K562 (cell line): ENCODE data around the gene ANKRD11. TPM values are rescaled to one million over a fixed set of nuclear protein-coding genes. Genes with fewer than 3 reads are reported as not detected.

Experiments
- ATAC-seq: fragments of 200-7000 bp; cut with Tn5 transposase; 3 replicates; pipeline ENCODE4 v1.9.1; 2020; ENCODE audit warnings: moderate library complexity
- BruUV-seq: library from RNA; stranded (reverse); fragments of 400-500 nt; replicated peaks from 2 replicates; lab custom pipeline; 2021; lab: Mats Ljungman, UMichigan
- CTCF ChIA-PET: fragments of 300-600 bp; formaldehyde crosslinking; extraction: SDS; loops from one replicate; lab custom pipeline; 2021; ENCODE audit warnings: low intra/inter-chr PET ratio; lab: Yijun Ruan, JAX
- POLR2A ChIA-PET: fragments of 300-600, 350-650 bp; sonication (Branson Sonifier 250); formaldehyde crosslinking; extraction: SDS; loops from one replicate; lab custom pipeline; 2021; ENCODE audit warnings: antibody characterized with exemption, inconsistent platforms; lab: Yijun Ruan, JAX
- DNase-seq, 4 experiments: peaks; one replicate each; pipeline versions ENCODE4 v3.0.0 to v3.0.0-alpha.2; 2011 to 2018; ENCODE audit warnings: low spot score in 3 of 4, mixed read lengths in 3 of 4; ENCODE audit errors: extremely low read depth in 1 of 4
- FAIRE-seq: peaks from 2 replicates; lab custom pipeline; 2011; peaks lifted over from hg19 to GRCh38; lab: Jason Lieb, UNC
- H2AFZ ChIP-seq: 2 replicates; pipeline ENCODE4 v1.6.0; 2011; ENCODE audit warnings: low read depth, low read length, control low read depth, inconsistent platforms
- H3K27ac ChIP-seq: fragments of 200-600 bp; 3 replicates; pipeline ENCODE4 v1.8.0; 2011; ENCODE audit warnings: low read depth, mild to moderate bottlenecking, control low read depth, inconsistent platforms, low read length, moderate library complexity, mixed read lengths; ENCODE audit errors: extremely low read depth
- H3K27me3 ChIP-seq, 2 experiments: fragments of 300-600 bp in 1 of 2; 2 replicates in 1 of 2; 3 replicates in 1 of 2; pipeline versions ENCODE4 v1.6.0 to v1.8.0; 2011; ENCODE audit warnings: inconsistent platforms in 2 of 2, low read length in 2 of 2, mild to moderate bottlenecking in 1 of 2, mixed read lengths in 1 of 2, moderate library complexity in 1 of 2; ENCODE audit not compliant: control insufficient read depth in 2 of 2, insufficient read depth in 2 of 2
- H3K36me3 ChIP-seq: fragments of 300-600 bp; 3 replicates; pipeline ENCODE4 v1.8.0; 2011; ENCODE audit warnings: mild to moderate bottlenecking, low read length, inconsistent platforms; ENCODE audit not compliant: control insufficient read depth, insufficient read depth
- H3K4me1 ChIP-seq, 2 experiments: fragments of 200-600 bp in 1 of 2; replicated peaks in 1 of 2; 2 replicates in 1 of 2; 3 replicates in 1 of 2; pipeline versions ENCODE4 v1.5.1 to v1.8.0; 2011; ENCODE audit warnings: inconsistent platforms in 2 of 2, low read length in 2 of 2, mild to moderate bottlenecking in 1 of 2, mixed read lengths in 1 of 2, moderate library complexity in 1 of 2; ENCODE audit not compliant: control insufficient read depth in 2 of 2, insufficient read depth in 2 of 2
- H3K4me2 ChIP-seq: 2 replicates; pipeline ENCODE4 v1.6.1; 2011; ENCODE audit warnings: low read length, control low read depth, inconsistent platforms, mixed read lengths; ENCODE audit not compliant: insufficient read depth
- H3K4me3 ChIP-seq: fragments of 200-600 bp; sonication (generic), shearing (Covaris generic); 2 replicates; pipeline ENCODE4 v1.5.1; 2016; ENCODE audit warnings: control low read depth, inconsistent platforms
- H3K79me2 ChIP-seq: fragments of 200-600 bp; 3 replicates; pipeline ENCODE4 v1.8.0; 2011; ENCODE audit warnings: low read length, inconsistent platforms; ENCODE audit not compliant: control insufficient read depth, insufficient read depth
- H3K9ac ChIP-seq, 2 experiments: 2 replicates each; pipeline versions ENCODE4 v1.6.0 to v1.6.1; 2011; ENCODE audit warnings: low read depth in 2 of 2, low read length in 2 of 2, control low read depth in 1 of 2, inconsistent platforms in 1 of 2, mild to moderate bottlenecking in 1 of 2, mixed read lengths in 1 of 2; ENCODE audit not compliant: insufficient read depth in 1 of 2
- H3K9me1 ChIP-seq: one replicate; pipeline ENCODE4 v1.6.0; 2011; ENCODE audit warnings: inconsistent platforms, mild to moderate bottlenecking, low read length, moderate library complexity; ENCODE audit not compliant: control insufficient read depth, insufficient read depth
- H3K9me3 ChIP-seq: replicated peaks from 2 replicates; pipeline ENCODE4 v1.5.1; 2011; ENCODE audit warnings: low read depth, low read length, inconsistent platforms; ENCODE audit not compliant: control insufficient read depth, insufficient read depth
- H4K20me1 ChIP-seq: replicated peaks from 2 replicates; pipeline ENCODE4 v1.6.1; 2011; ENCODE audit warnings: low read length, inconsistent platforms, mixed read lengths; ENCODE audit not compliant: control insufficient read depth, insufficient read depth
- POLR2G ChIP-seq: fragments of 200-400 bp; formaldehyde crosslinking; IDR thresholded peaks from 2 replicates; pipeline ENCODE4 v1.6.1; 2017; ENCODE audit warnings: low read depth, mild to moderate bottlenecking, antibody characterized with exemption, low read length, moderate library complexity
- WGBS: fragments of 100-300 bp; shearing (Covaris generic); methylation state at CpG from one replicate; pipeline ENCODE4 v1.1.6; 2016; ENCODE audit warnings: low coverage, mixed read lengths; ENCODE audit not compliant: insufficient coverage; ENCODE audit errors: missing lambda C conversion rate; 5-methylcytosine and 5-hydroxymethylcytosine counted together
- in situ Hi-C: fragments of 300-500 bp; cut with MboI; formaldehyde crosslinking; loops from 4 replicates; pipeline ENCODE4 v1.15.0; 2018; ENCODE audit warnings: inconsistent platforms, mixed read lengths
- intact Hi-C: fragments of 100-400 bp; cut with micrococcal nuclease; formaldehyde crosslinking; loops from 2 replicates; pipeline ENCODE4 v1.14.2; 2022
- polyA plus RNA-seq, 8 experiments: library from polyadenylated mRNA; depleted of rRNA in 4 of 8; stranded (reverse) in 5 of 8; unstranded in 3 of 8; fragments of >200 nt; fragmentation: Nextera tagmentation in 2 of 8; fragmentation: Illumina TruSeq in 1 of 8; extraction: Ambion mirVana in 2 of 8; extraction: Trizol in 1 of 8; gene quantifications; 2 replicates each; pipeline versions ENCODE4 v1.2.1 to v1.2.3, GENCODE V29; 2011 to 2014; ENCODE audit warnings: inconsistent platforms in 1 of 8, missing spikeins in 1 of 8
- total RNA-seq, 7 experiments: library from RNA; depleted of rRNA in 6 of 7; stranded (reverse); fragments of >200 nt in 6 of 7; fragmentation: Illumina TruSeq in 2 of 7; extraction: Trizol in 2 of 7; gene quantifications; 2 replicates each; pipeline versions ENCODE4 v1.2.1 to v1.2.3, GENCODE V29; 2011 to 2021; ENCODE audit warnings: low replicate concordance in 1 of 7
- TF ChIP-seq, protein P1 (sequence below): fragments of 450-650 bp; formaldehyde crosslinking; IDR thresholded peaks from 2 replicates; pipeline ENCODE4 v1.4.0; 2020; ENCODE audit warnings: mild to moderate bottlenecking, mixed read lengths

ANKRD11 gene
- total and polyA plus RNA-seq, 9 of the 15 experiments (the other 6 are each of a cell fraction or from before 2014, with no cell fraction given): 4.7 to 126 (median 31.7) TPM

DNA sequence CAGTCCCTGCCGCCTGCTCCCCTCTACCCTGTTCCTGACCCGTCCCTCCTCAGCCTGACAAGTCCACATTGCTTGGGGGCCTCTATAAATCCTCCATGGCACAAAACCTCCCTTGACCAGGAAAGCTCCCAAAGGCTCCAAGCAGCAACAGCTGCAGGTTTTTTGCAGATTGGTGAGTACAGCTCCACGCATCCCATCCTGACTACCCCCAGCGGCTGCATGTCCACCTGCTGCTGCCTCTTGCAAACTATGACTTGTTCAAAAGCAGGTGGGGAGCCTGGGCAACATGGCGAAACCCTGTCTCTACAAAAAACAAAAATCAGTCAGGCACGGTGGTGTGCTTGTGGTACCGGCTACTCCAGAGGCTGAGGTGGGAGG, 122.8 kb downstream of the ANKRD11 start:
- Histone ChIP-seq H4K20me1 (peaks cover 88% of the 10 kb centered on the region), H3K9me3 (no peaks in the 10 kb centered on the region), H3K36me3 (peaks cover 16% of the 10 kb centered on the region; the same call in 1 of the 3 replicates), H3K4me2 (no peak overlapping the region), H2AFZ (no peak overlapping the region), H3K79me2 (peaks cover 99% of the 10 kb centered on the region), H3K27ac (no peak overlapping the region), H3K4me1 (peaks cover 32 to 47% of the 10 kb centered on the region in 2 experiments), H3K9me1 (peaks cover 39% of the 10 kb centered on the region), H3K4me3 (no peak overlapping the region), H3K27me3 (no peaks in the 10 kb centered on the region), H3K9ac (no peak overlapping the region)
- ChIA-PET CTCF (no interaction called here), POLR2A (no interaction called here)
- intact Hi-C loops: no loop called here
- BruUV-seq: no TSS peak
- TF ChIP-seq, protein P1, sequence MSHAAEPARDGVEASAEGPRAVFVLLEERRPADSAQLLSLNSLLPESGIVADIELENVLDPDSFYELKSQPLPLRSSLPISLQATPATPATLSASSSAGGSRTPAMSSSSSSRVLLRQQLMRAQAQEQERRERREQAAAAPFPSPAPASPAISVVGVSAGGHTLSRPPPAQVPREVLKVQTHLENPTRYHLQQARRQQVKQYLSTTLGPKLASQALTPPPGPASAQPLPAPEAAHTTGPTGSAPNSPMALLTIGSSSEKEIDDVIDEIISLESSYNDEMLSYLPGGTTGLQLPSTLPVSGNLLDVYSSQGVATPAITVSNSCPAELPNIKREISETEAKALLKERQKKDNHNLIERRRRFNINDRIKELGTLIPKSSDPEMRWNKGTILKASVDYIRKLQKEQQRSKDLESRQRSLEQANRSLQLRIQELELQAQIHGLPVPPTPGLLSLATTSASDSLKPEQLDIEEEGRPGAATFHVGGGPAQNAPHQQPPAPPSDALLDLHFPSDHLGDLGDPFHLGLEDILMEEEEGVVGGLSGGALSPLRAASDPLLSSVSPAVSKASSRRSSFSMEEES: no peak
- TF ChIP-seq POLR2G: peak; percentile 10; the same call in 1 of the 2 replicates
- 68% methylated on average over 5 of the region's 7 CpGs for whole genome bisulfite sequencing
- in situ Hi-C loops: no loop called here
- DNase-seq (no peak), ATAC-seq (no peak), FAIRE-seq (no peak)
